ENCODE measurements around the gene DNMT3A. TPM values are rescaled to one million over a fixed set of nuclear protein-coding genes. Genes with fewer than 3 reads are reported as not detected.
A peak's percentile ranks its signal among the peaks of the same experiment; 100 is the strongest.

DNMT3A gene
- total and polyA plus RNA-seq, 2 donors (not counting 1 experiment from before 2014, with no cell fraction given): 8.9 to 24.5 TPM

- ATAC-seq (ENCODE audit: low read depth) (peak; percentile 83), DNase-seq (peak; percentile 95)
- Mint-ChIP-seq H3K9me3 (ENCODE audit: insufficient read depth) (no peaks in the 10 kb centered on the region), H3K4me1 (peaks cover 28% of the 10 kb centered on the region), H3K4me3 (peak overlapping the region; percentile 89), H3K27ac (peak overlapping the region; percentile 96), H3K27me3 (no peaks in the 10 kb centered on the region)
- no peak for TF ChIP-seq EZH2 (IDR thresholded peaks at IDR 0.05; ENCODE audit: borderline replicate concordance, insufficient read depth, low read depth, low read length, poor library complexity, severe bottlenecking)
- peak; percentile 93 for TF ChIP-seq CTCF (IDR thresholded peaks at IDR 0.05)
- intact Hi-C loops (cut with micrococcal nuclease): loop anchor here (1.0 to 10.0 kb wide), 13 partner anchors 15 to 390 kb away; partner anchors contain the start of genes DNAJC27, DTNB and POMC
- Histone ChIP-seq H3K4me1 (ENCODE audit: control insufficient read depth in 2 of 2, insufficient read depth in 2 of 2, low read length in 2 of 2) (peaks cover 7 to 18% of the 10 kb centered on the region in 2 donors), H3K27me3 (replicated peaks in 1 of 4; ENCODE audit: control extremely low read depth in 1 of 4, control insufficient read depth in 3 of 4, insufficient read depth in 4 of 4, low read length in 3 of 4) (no peaks in the 10 kb centered on the region), H3K4me3 (ENCODE audit: control extremely low read depth in 1 of 5, extremely low read depth in 1 of 5, insufficient read depth in 1 of 5, low read depth in 2 of 5, low read length in 4 of 5) (peak overlapping the region; percentile 58 to 91 (median 72)), H3K9ac (ENCODE audit: low read length) (peak overlapping the region; percentile 83), H3K27ac (ENCODE audit: low read length in 2 of 2) (peak overlapping the region; percentile 97 to 98), H3K79me2 (ENCODE audit: control insufficient read depth, insufficient read depth, low read length) (peaks cover 4% of the 10 kb centered on the region), H3K9me3 (ENCODE audit: control extremely low read depth in 1 of 3, control insufficient read depth in 2 of 3, insufficient read depth in 1 of 3, low read length in 2 of 3) (peaks cover 0 to 4% (median 0%) of the 10 kb centered on the region in 3 donors), H3K36me3 (replicated peaks in 1 of 2; ENCODE audit: control extremely low read depth in 1 of 2, control insufficient read depth in 1 of 2, extremely low read depth in 1 of 2, insufficient read depth in 2 of 2, low read length in 1 of 2) (no peaks in the 10 kb centered on the region), H4K20me1 (ENCODE audit: control insufficient read depth, insufficient read depth, low read length, poor library complexity, severe bottlenecking) (no peaks in the 10 kb centered on the region), H3K4me2 (replicated peaks; ENCODE audit: low read depth, low read length, poor library complexity, severe bottlenecking) (peak overlapping the region; percentile 88), H2AFZ (ENCODE audit: insufficient read depth, low read depth, low read length, poor library complexity, severe bottlenecking) (peak overlapping the region; percentile 55)
- WGBS (ENCODE audit: insufficient coverage): 0% methylated on average over 14 of the region's 16 CpGs
- ChIA-PET POLR2A (interaction anchor here (0.5 to 2.2 kb wide), 12 partner anchors 10 to 569 kb away, joined by 3 to 28 read pairs (median 4); no protein-coding TSS in a partner anchor), CTCF (interaction anchor here (0.6 to 7.3 kb wide), 51 partner anchors 8 to 246 kb away, joined by 3 to 109 read pairs (median 5); partner anchors contain the start of gene DNMT3A)
These were observed 20.3 kb upstream of the DNMT3A start for GRCh38 chr2:25362049-25362433.

All from B cell (primary cell).